G401 (cell line): Measurements from ENCODE around the gene PNPLA6. TPM values are rescaled to one million over a fixed set of nuclear protein-coding genes. Genes with fewer than 3 reads are reported as not detected.
"Not testable (repeated sequence)": the region's sequence is repeated elsewhere in the genome, so short reads cannot be mapped to it uniquely, and the experiment has no call there.

Source experiments
- DNase-seq: peaks from one replicate; pipeline ENCODE4 v3.0.0-alpha.2; 2015; ENCODE audit warnings: low spot score
- in situ Hi-C: cut with HindIII; loops from 2 replicates; pipeline ENCODE4 v1.10.0; 2016; ENCODE audit warnings: low sequenced_read_pairs, mixed read lengths
- total RNA-seq: library from RNA; depleted of rRNA; stranded (reverse); fragments of >200 nt; shearing (Covaris generic); gene quantifications from 2 replicates; pipeline ENCODE4 v1.2.3, GENCODE V29; 2014

Gene PNPLA6
- total RNA-seq, 1 experiment from 2014 or later, result 97.9 TPM

DNA sequence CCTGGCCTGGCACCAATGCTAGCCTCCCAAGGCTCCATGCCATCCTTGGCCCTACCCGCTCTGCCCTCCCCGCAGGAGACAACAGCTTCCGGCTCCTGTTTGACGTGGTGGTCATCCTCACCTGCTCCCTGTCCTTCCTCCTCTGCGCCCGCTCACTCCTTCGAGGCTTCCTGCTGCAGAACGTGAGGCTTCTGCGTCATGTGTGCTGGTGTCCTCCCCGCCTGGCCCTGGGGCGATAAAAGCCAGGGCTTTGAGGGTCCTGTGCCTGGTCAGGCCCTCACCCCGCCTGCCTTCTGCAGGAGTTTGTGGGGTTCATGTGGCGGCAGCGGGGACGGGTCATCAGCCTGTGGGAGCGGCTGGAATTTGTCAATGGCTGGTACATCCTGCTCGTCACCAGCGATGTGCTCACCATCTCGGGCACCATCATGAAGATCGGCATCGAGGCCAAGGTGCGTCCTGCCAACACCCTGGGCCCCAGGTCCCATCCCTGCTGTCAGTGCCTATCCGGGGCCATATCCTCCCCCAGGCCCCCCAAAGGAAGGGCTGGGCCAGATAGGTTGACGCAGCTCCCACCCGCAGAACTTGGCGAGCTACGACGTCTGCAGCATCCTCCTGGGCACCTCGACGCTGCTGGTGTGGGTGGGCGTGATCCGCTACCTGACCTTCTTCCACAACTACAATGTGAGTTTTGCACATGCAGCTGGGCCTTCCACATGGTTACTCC lies 6.8 kb upstream of the PNPLA6 start:
- in situ Hi-C loops, result no loop called here
- no peak for DNase-seq

DNA sequence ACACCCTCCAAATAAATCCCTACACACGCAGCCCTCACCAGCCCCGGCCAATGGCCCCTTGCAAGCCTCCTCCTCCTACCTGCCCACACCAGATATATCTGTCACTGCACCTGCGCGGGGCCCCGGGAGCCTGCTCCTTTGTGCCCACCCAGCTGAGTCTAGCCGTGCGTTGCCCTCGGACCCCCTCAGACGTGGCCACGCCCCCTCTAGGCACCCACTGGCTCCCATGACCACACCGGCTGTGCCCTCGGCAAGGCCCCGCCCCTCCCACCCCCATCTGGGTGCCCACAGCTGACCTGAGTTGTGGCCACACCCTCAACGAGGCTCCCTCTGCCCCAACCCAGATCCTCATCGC lies 6.3 kb upstream of the PNPLA6 start:
- in situ Hi-C loops, result no loop called here
- no peak for DNase-seq

DNA sequence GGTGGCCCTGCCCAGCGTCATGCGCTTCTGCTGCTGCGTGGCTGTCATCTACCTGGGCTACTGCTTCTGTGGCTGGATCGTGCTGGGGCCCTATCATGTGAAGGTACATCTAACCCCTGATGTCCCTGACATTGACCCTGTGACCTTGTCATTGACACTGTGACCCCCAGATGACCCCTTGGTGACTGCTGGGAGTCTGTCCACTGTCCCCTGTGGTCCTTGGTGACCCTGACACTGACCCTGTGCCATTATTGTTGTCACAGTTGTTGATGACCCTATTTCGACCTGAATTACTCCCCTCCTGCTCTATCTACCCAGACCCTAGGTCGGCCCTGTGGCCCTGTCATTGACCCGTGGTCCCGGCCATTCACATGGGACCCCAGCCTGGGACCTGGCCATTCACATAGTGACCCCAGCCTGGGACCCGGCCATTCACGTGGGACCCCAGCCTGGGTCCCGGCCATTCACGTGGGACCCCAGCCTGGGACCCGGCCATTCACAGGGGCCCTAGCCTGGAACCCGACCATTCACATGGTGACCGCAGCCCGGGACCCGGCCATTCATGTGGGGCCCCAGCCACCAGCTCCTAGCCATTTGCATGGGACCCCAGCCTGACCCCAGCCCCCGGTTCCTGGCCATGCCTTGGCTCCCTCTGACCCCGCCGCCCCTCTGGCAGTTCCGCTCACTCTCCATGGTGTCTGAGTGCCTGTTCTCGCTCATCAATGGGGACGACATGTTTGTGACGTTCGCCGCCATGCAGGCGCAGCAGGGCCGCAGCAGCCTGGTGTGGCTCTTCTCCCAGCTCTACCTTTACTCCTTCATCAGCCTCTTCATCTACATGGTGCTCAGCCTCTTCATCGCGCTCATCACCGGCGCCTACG lies 5.7 kb upstream of the PNPLA6 start:
- DNase-seq, result no peak
- in situ Hi-C loops, result no loop called here

DNA sequence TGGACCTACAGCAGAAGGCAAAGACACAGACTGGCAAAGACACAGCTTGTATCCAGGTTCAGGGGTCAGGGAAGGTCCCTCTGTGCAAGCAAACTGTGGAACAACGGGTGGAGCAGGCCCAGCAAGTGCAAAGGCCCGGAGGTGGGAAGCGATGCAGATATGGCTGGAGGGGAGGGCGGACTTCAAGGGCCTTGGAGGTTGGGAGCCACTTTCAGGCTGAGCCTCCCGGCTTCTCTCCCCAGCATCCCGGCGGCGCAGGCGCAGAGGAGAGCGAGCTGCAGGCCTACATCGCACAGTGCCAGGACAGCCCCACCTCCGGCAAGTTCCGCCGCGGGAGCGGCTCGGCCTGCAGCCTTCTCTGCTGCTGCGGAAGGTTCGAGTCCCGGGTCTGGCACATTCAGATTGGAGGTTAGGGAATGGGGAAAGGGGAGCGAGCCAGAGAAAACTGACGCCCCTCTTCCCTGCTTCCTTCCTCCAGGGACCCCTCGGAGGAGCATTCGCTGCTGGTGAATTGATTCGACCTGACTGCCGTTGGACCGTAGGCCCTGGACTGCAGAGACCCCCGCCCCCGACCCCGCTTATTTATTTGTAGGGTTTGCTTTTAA lies 2.1 kb upstream of the PNPLA6 start:
- in situ Hi-C loops, result no loop called here
- peak; percentile 82 for DNase-seq

DNA sequence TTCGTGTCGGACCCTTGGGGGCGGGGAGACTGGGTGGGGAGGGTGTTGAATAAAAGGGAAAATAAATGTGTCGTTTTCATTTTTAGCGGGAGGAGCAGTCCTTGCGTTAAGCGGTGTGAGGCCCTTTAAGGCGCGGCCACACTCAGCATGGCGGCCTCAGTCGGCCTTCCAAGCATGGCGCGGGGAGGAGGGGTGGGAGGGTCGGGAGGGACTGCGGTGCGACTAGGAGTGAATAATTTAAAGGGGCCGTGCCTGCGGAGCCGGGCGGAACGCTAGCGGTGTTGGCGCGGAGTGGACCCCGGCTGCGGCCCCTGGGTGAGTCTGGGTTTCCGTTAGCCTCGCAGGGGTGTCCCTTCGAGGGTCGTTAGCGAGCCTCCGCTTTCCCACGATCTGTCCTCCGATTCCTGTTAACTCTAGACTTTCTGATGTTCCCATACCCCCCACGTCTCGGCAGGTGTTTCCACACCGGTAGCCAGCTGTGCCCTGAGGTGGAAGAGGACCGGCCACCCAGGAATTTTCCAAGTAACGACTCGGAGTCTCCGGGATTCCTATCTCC lies 1.5 kb upstream of the PNPLA6 start:
- DNase-seq, result peak; percentile 96
- in situ Hi-C loops, result no loop called here

DNA sequence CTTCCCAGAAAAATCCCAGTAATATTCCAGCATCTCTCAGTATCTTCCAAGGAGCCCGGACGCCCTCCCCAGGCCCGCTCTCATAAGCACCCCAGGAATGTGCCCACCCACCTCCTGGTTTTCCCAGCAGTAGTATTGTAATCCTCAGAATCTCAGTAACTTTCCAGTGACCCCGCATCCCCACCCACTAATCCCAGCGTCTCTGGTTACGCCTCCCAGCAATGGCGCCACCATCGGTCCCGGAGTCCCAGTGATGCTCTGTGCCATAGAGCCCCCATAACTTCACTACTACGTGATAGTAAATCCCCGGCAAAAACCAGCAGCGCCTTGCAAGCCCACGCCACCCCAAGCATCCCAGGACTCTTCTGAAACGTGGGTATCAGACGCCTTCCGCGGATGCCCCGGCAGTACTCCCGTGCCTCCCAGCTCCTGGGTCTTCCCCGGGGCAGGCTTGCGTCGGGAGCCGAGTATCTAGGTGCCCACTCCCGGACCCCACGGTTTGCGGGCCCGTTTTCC lies 928 bp upstream of the PNPLA6 start:
- DNase-seq, result peak; percentile 80
- in situ Hi-C loops, result no loop called here

DNA sequence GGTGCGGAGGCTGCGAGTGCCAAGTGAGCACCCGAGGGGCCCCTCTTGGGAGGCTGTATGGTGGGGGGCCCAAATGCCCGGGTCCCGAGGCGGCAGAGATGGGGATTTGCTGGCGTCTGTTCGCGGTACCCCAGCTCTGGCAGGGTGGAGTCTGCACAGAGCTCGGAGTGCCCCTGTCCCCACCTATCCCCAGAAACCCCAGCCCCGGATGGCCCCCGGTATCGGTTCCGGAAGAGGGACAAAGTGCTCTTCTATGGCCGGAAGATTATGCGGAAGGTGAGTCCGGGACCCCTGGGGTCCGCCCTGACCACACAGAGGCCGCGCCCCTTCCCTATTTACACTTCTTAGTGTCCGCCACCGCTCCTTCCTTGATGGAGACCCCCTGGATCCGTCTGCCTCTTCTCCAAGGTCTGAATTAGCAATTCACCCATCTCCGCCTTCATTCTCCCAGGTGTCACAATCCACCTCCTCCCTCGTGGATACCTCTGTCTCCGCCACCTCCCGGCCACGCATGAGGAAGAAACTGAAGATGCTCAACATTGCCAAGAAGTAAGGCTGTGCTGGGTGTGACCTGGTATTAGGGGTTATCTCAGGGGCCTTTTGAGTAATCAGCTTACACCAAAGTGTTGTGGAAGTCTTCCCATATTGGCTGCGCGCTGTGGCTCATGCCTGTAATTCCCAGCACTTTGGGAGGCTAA lies 630 bp downstream of the PNPLA6 start:
- in situ Hi-C loops, result no loop called here
- DNase-seq, result no peak

DNA sequence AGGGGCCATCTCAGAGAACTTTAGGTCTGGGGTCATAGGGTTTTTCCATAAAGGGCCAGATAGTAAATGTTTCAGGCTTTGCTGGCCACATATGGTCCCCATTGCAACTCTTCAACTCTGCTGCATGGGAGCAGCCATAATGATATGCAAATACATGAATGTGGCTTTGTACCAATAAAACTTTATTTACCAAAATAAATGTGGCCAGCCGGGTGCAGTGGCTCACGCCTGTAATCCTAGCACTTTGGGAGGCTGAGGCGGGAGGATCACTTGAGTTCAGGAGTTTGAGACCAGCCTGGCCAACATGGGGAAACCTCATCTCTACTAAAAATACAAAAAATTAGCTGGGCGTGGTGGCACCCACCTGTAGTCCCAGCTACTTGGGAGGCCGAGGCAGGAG lies 3.5 kb downstream of the PNPLA6 start:
- in situ Hi-C loops, DNase-seq: not testable (repeated sequence)

DNA sequence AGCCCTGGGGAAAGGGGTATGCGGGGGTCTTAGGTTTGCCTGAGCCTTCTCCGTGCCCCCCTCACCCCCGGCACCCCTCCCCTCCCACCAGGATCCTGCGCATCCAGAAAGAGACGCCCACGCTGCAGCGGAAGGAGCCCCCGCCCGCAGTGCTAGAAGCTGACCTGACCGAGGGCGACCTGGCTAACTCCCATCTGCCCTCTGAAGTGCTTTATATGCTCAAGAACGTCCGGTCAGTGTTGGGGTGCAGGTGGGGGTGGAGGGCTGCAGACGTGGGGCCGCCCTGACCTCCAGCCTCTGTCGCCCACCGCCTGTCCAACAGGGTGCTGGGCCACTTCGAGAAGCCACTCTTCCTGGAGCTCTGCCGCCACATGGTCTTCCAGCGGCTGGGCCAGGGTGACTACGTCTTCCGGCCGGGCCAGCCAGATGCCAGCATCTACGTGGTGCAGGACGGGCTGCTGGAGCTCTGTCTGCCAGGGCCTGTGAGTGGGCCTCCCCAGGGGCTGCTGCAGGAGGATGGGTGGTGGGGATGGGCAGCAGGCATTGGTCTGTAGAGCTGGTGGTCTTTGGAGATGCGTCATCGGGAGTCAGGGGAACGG lies 4.4 kb downstream of the PNPLA6 start:
- in situ Hi-C loops, result no loop called here
- no peak for DNase-seq

DNA sequence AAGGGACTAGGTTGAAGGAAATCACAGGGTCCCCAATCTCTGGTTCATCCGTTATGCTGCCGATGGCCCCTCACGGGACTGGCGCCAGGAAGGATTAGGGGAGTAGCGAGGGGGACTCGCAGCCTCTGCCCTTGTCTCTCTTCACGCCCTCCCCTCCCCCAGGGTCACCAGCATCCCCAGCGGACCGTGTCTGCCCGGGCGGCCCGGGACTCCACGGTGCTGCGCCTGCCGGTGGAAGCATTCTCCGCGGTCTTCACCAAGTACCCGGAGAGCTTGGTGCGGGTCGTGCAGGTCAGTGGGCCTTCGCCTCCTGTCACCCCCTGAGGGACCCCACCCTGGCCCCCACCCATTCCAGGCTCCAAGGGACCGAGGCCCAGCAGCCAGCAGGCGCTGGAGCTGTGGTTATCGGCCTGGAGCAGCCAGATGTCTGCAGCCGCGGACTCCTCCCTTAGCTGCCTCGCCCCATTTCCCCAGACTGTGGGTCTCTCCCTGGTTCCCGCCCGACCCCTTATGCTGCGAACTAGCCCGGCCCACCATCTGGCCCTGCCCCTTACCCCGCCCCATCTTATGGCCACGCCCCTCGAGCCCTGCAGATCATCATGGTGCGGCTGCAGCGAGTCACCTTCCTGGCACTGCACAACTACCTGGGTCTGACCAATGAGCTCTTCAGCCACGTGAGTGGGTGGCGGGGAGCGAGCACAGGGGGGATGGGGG lies 5.4 kb downstream of the PNPLA6 start:
- DNase-seq, result no peak
- in situ Hi-C loops, result no loop called here

DNA sequence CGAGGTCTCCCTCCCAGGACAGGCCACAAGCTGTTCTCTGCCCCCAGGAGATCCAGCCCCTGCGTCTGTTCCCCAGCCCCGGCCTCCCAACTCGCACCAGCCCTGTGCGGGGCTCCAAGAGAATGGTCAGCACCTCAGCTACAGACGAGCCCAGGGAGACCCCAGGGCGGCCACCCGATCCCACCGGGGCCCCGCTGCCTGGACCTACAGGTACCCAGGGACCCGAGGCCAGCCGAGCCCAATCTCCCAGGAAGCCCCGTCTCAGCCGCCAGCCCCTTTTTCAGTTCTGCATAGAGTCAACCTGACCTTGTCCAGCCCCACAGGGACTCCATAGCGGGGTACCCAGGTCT lies 5.9 kb downstream of the PNPLA6 start:
- in situ Hi-C loops, result no loop called here
- no peak for DNase-seq

DNA sequence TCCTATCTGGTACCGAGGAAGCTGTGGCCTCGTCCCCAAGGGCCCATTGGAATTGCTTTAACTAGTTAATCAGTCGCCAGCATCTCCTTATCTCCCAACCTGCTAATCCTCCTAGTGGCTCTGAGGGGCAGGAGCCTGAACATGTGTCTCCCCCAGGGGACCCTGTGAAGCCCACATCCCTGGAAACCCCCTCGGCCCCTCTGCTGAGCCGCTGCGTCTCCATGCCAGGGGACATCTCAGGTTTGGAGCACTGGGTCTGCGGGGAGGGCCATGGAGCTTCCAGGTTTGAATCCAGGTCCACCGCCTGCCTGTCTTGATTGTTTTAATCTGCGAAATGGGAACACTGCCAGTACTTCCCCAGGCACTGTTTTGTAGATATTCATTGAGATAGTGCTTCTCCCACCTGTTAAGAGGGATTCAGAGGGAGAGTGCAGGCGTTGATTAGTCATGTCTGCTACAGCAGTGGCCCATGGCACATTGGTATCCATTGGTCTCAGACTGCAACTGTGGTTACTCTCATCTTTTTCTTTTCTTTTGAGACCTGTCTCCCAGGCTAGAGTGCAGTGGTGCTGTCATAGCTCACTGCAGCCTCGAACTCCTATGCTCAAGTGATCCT lies 6.4 kb downstream of the PNPLA6 start:
- in situ Hi-C loops, result no loop called here
- DNase-seq, result no peak

DNA sequence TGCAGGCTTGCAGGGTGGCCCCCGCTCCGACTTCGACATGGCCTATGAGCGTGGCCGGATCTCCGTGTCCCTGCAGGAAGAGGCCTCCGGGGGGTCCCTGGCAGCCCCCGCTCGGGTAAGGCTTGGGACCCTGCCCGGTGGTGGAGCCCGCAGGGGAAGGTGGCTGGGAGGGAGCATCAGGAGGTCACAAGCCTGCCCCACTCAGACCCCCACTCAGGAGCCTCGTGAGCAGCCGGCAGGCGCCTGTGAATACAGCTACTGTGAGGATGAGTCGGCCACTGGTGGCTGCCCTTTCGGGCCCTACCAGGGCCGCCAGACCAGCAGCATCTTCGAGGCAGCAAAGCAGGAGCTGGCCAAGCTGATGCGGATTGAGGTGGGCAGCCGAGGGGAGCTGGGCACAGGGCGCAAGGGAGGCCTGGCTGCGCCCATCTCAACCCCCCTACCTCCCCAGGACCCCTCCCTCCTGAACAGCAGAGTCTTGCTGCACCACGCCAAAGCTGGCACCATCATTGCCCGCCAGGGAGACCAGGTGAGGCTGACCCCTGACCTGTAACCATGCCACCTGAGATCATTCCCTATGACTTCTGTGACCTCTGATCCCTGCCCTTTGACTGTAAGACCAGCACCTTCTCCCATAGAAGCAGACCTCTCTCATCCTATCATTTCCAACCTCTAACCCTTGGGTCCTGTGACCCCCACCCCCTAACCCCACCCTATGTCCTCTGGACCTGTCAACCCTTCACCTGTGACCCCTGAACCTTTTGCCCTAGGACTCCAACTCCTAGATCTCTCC lies 7.2 kb downstream of the PNPLA6 start:
- DNase-seq, result no peak
- in situ Hi-C loops, result no loop called here

DNA sequence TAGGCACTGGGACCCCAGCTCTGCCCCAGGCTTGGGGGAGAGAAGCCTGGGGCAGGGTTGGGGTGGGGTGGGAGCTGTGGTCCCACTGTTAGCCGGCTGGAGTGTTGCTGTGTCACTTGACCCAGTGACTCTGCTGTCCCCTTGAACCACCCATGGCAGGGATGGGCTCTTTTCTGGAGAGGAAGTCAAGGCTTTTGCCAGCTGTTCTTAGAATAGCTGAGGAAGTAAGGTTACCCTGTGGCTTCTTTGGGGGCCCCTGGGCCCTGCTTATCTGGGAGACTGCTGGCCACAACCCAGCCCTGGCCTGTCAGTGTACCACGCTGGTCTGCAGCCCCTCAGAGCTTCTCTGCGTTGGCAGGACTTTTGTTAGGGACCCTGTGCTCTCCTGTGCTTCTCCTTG lies 9.1 kb downstream of the PNPLA6 start:
- no peak for DNase-seq
- in situ Hi-C loops, result no loop called here

DNA sequence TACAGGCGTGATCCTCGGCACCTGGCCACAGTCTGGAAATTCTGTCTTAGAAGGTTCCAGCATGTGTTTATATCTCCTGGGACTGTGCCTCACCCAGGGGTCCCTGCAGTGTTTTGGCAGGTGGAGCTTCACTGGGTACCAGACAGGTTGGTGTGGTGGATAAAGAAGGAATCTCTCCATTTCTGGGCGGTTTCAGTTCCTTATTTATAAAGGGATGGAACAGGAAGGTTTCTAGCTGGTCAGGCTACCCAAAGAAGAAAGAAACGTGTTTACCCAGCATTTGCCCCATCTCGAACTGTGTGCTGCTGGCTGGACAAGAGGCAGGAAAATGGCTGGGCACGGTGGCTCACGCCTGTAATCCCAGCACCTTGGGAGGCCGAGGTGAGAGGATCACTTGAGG lies 9.8 kb downstream of the PNPLA6 start:
- in situ Hi-C loops, result no loop called here
- no peak for DNase-seq

DNA sequence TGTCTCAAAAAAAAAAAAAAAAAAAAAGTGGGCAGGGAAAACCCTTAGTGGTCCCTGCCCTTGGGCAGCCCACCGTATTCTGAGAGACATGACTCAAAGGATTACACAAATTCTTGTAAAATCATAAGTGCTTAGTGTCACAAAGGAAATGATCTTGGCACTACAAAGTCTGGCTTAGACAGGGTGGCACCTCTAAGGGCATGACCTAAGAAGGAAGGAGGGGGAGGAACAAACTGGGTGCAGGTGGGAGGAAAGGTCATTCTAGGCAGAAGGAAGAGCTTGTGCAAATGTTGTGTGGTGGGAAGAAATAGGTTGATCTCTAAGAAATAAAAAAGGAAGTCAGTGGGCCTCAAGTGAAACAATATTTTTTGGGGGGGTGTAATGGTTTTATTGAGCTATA lies 10.4 kb downstream of the PNPLA6 start:
- in situ Hi-C loops, result no loop called here
- no peak for DNase-seq

DNA sequence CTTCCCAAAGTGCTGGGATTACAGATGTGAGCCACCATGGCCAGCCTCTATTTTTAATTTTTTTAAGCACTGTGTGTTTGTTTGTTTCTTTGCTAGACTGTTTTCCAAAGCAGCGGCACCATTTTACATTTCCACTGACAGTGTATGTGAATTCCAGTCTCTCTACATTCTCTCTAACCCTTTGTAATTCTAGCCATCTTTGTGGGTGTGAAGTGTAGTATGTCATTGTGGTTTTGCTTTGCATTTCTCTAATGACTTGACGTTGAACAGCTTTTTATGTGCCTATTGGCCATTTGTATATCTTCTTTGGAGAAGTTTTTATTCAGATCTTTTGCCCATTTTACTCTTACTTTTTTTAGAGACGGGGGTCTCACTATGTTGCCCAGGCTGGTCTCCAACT lies 11.6 kb downstream of the PNPLA6 start:
- in situ Hi-C loops, result no loop called here

More for the DNA sequence above, 11.6 kb downstream of the PNPLA6 start:
- DNase-seq, result no peak
